HG02759 (cell line): ENCODE results near the gene THSD4.

Source experiments
- ATAC-seq: cut with Tn5 transposase; IDR thresholded peaks from one replicate; pipeline ENCODE4 v1.9.1; 2021; ENCODE audit warnings: mild to moderate bottlenecking, moderate library complexity; ENCODE audit not compliant: unreplicated experiment

Gene THSD4

GRCh38 chr15:71341811-71342550 lies 226.7 kb downstream of the THSD4 start:
- ATAC-seq: no peak

GRCh38 chr15:71342658-71343057 lies 227.4 kb downstream of the THSD4 start:
- ATAC-seq: no peak

DNA sequence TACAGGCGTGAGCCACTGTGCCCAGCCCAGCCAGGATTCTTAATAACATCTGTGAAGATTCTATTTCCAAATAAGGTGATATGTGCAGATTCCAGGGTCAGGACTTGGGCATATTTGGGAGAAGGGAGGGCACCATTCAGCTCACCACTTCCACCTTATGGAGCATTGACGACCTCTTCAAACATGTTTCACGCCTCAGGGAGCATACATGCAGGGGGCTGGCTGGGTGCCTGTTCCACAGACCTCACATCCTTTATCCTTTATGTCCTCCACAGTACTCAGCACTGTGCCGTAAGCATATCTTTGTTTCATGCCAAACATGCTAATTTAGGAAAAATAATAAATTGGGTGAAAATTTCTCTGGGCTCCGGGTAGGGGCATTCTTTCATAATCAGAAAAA lies 229.0 kb downstream of the THSD4 start:
- no peak for ATAC-seq

DNA sequence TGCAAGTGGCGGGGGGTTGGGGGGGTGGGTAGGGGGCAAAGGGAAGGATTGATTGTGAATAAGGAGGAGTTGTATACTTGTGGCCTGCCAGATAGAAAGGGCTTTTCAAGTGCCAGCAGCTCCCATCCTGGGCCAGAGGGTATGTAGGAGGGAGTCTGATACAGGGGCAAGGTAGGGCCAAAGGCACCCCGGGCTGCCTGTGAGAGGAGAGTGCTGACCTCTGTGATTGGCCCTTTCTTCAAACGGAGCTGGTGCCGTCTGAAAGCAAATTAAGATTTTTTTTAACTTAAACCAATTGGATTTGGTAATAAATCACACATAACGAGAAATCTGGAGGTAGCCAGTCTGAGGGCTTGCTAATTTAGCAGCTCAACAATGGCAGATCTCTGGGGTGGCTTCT lies 229.9 kb downstream of the THSD4 start:
- ATAC-seq: no peak

DNA sequence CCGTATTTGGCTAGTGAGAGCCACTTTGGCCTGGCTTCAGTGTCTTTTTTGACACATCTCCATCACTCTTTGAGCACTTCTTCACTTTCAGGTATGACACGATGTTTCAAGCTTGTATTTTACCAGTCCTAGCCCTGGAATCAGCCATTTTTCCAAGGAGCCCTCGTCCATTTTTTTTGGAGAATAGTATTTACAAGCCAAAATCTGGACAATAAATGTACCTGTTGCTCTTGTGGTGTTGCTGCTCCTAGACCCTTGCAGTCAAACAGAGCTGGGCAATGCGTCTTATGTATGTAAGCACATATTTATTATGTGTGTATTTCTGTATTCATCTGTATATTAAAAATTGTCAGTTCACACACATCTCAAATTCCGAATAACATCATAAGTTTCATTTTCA lies 231.2 kb downstream of the THSD4 start:
- no peak for ATAC-seq

- no peak for ATAC-seq
Observed at GRCh38 chr15:71348597-71348996, 233.3 kb downstream of the THSD4 start.

DNA sequence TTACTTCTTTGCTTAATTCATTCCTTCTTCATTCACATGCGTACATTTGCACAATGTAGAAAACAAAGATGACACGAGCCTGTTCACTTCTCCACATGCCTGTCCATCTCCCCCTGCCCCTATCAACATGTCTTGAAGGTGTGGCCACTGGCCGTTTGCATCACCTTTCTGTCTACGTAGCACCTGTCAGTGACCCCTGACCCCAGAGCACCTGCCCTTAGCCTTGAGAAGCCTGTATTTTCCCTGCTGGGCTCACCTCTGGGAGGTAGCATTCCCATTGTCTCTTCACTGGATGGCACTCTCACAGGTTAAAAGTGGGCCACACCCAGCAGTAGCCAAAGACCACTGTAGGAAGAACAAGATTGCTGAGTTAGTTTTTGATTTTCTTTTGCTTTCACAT lies 234.1 kb downstream of the THSD4 start:
- no peak for ATAC-seq

- ATAC-seq: no peak
Observed at GRCh38 chr15:71349736-71350526, 234.7 kb downstream of the THSD4 start.

- ATAC-seq: no peak
Observed at GRCh38 chr15:71350622-71351378, 235.5 kb downstream of the THSD4 start.

DNA sequence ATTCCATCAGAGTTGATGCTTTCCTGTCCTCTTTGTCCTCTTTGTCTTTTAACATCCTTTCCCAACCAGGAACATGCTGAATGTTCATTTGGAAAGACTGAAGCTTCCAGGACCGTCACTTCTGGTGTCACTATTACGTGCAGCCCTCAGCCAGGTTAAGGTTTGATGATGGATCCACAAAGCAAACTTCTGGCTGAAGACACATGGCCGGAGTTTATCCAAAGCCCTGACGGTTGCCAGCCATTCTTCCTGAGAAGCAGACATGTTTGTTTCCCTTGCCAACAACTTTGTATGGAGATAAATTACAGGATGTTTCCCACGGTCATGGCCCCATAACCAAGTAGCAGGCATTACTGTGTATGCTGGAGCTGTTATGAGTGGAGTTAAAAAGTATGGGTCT lies 236.9 kb downstream of the THSD4 start:
- no peak for ATAC-seq

DNA sequence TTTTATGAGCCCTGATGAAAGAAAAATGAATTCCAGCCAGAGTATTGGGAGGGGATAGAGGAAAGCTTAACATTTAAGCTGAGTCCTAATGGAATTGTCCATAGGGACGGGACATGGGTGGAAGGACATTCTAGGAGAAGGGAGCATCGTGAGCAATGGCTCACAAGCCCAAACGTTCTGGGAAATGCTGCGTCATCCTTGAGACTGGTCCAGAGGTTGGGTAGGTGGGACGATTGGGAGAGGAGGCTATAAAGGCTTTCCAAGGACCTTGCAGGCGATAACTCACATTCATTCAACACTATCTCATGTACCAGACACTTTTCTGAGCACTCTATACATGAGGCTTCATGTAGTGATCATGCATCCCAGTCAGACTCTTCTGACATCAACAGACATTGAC lies 237.5 kb downstream of the THSD4 start:
- no peak for ATAC-seq

DNA sequence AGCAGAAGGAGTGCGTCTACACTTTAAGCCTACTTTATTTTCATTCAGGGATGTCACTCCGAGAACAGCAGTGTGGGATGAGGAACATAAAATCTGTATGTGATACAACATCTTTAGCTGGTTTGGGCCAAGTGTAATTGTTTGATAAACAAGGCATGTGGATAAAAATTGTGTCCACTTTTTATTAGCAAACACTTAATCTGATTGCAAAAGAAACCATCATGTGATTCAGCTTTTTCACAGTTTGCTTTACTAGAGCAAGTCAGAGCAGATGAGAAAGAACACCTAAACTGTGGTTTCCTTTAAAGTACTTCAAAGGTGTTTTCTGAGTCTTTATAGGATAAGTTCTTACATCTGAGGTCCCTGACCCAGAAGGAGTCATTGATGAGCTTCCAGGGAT lies 237.9 kb downstream of the THSD4 start:
- ATAC-seq: no peak

- no peak for ATAC-seq
Observed at GRCh38 chr15:71355268-71355667, 240.0 kb downstream of the THSD4 start.

- no peak for ATAC-seq
Observed at GRCh38 chr15:71357321-71357732, 242.1 kb downstream of the THSD4 start.

DNA sequence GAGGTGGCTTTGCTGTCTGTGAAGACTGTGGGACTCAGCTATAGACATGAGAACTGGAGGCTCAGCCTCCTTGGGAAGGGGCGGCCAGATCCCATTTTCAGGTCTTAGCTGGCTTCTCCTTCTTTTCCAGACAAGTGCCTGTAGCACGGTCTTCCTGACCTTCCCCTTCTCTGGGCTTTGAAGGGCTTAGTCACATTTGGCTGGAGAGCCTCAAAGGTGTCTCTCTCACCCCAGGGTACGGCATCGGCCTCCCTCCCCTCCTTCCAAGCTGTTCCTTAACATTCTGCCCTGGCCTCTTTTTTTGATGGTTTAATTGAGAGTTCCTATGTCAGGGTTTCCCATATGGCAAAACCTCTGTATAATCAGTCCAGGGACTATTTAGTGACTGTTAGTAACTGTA lies 242.7 kb downstream of the THSD4 start:
- no peak for ATAC-seq

- no peak for ATAC-seq
Observed at GRCh38 chr15:71359246-71359645, 244.0 kb downstream of the THSD4 start.

GRCh38 chr15:71362556-71362955 lies 247.3 kb downstream of the THSD4 start:
- no peak for ATAC-seq

GRCh38 chr15:71362987-71363968 lies 248.0 kb downstream of the THSD4 start:
- ATAC-seq: no peak

DNA sequence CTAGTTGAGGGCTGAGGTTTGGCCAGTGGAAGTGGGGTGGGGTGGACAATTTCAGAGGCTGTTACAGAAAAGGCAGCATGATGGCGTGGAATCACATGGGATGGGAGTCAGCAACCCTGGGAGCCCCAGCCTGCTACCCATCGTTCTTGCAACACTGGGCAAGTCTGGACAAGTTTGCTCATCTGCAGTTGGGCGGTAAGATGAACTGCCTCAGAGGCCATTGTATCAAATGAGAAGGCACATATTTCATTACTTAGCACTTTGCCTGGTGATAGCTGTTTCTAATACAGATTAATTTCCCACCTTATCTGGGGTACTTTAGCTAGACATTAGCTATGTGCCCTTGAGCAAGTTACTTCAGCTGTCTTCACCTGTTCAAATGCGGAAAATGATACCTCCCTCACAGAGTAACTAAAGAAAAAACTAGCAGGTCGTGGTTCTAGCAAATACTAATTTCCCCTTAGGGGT lies 248.9 kb downstream of the THSD4 start:
- ATAC-seq: no peak

DNA sequence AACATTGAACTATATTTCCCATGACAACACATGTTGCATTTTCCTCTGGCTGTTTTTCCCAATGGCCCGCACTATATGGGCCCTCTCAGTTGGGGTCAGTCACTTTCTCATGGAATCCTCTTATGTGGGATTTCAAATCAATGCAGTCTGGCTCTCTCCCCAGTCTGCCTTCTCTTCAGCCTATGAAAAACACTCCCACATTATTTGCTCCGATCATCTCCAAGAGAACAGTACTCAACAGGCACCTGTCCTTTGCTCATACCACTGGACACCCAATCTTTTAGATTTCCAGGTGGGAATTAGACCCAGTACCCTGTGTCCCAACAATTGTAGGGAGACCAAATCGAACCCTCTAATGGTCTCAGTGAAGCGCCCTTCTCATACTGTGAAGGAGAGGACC lies 251.3 kb downstream of the THSD4 start:
- no peak for ATAC-seq
